ENCODE measurements around the gene SLC23A2. TPM values are rescaled to one million over a fixed set of nuclear protein-coding genes. Genes with fewer than 3 reads are reported as not detected.
"Not testable (repeated sequence)": the region's sequence is repeated elsewhere in the genome, so short reads cannot be mapped to it uniquely, and the experiment has no call there.

Gene SLC23A2
- polyA plus RNA-seq, 1 of the 3 experiments (the other 2 are of a cell fraction) = 14.0 TPM

DNA sequence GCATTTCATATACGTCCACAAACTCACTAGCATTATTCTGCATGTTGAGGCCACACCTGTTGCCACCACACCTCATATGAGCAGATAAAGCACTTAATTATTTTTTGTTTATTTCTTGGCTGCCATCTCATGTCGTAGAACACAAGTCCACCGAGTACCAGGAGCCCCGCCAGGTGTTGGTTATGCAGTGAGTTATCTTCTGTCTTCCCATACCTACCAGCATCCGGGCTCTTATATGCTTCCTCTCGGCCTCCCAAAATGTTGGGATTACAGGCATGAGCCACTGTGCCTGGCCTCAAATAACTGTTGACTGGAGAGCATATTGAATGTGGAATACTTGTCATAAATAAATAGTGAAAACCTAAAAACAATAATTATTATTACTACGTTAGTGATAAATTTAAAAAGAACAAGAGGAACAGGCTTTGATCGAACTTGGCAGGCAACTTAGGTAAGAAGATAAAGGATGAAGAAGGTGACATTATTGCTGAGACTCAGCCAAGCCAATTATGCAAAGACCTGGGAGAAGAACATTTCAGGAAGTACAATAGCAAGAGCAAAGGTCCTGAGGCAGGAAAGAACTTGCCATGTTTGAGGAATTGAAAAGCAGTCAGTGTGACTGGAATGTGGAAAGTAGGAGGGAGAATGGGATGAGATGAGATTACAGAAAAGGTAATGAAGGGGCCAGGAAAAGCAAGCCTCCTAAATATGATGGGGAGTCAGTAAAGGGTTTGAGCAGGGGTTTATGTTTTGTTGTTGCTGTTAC lies 12.6 kb upstream of the SLC23A2 start (continued):
- TF ChIP-seq, protein P1, sequence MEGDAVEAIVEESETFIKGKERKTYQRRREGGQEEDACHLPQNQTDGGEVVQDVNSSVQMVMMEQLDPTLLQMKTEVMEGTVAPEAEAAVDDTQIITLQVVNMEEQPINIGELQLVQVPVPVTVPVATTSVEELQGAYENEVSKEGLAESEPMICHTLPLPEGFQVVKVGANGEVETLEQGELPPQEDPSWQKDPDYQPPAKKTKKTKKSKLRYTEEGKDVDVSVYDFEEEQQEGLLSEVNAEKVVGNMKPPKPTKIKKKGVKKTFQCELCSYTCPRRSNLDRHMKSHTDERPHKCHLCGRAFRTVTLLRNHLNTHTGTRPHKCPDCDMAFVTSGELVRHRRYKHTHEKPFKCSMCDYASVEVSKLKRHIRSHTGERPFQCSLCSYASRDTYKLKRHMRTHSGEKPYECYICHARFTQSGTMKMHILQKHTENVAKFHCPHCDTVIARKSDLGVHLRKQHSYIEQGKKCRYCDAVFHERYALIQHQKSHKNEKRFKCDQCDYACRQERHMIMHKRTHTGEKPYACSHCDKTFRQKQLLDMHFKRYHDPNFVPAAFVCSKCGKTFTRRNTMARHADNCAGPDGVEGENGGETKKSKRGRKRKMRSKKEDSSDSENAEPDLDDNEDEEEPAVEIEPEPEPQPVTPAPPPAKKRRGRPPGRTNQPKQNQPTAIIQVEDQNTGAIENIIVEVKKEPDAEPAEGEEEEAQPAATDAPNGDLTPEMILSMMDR (IDR thresholded peaks at IDR 0.05) = no peak
- TF ChIP-seq POLR2AphosphoS5 (IDR thresholded peaks at IDR 0.05; ENCODE audit: low read depth, low read length) = no peak

GRCh38 chr20:5008759-5009158 lies 7.4 kb upstream of the SLC23A2 start:
- Histone ChIP-seq H3K27me3 (ENCODE audit: insufficient read depth) (no peaks in the 10 kb centered on the region), H3K9me3 (no peaks in the 10 kb centered on the region), H3K4me1 (ENCODE audit: control insufficient read depth in 1 of 2, insufficient read depth in 2 of 2, low read depth in 1 of 2, low read length in 1 of 2) (no peaks in the 10 kb centered on the region), H3K9ac (no peak overlapping the region), H3K4me2 (no peak overlapping the region), H3K27ac (ENCODE audit: low read depth in 2 of 2, low read length in 1 of 2) (no peak overlapping the region), H4K20me1 (ENCODE audit: insufficient read depth) (no peaks in the 10 kb centered on the region), H3F3A (replicated peaks; ENCODE audit: insufficient read depth) (no peaks in the 10 kb centered on the region), H2AFZ (ENCODE audit: low read depth) (no peak overlapping the region), H3K9me2 (no peaks in the 10 kb centered on the region), H3K79me2 (ENCODE audit: insufficient read depth) (no peaks in the 10 kb centered on the region), H3K36me3 (replicated peaks in 1 of 2; ENCODE audit: control insufficient read depth in 1 of 2, insufficient read depth in 2 of 2, low read length in 1 of 2) (no peaks in the 10 kb centered on the region), H3K4me3 (ENCODE audit: low read depth in 2 of 2, low read length in 1 of 2) (no peak overlapping the region)
- WGBS (ENCODE audit: low lambda C conversion rate) = 67% methylated on average over 5 of the region's 5 CpGs
- DNase-seq = no peak
- ChIA-PET POLR2A (interaction anchor here (0.6 kb wide), 1 partner anchor 88 kb away, joined by 3 read pairs; no protein-coding TSS in a partner anchor), CTCF (no interaction called here)
- TF ChIP-seq NRF1 (IDR thresholded peaks at IDR 0.05; ENCODE audit: low read depth, low read length) (no peak), RCOR1 (IDR thresholded peaks at IDR 0.05; ENCODE audit: low read length) (no peak), SMC3 (IDR thresholded peaks at IDR 0.05; ENCODE audit: low read depth, low read length) (no peak), POLR2AphosphoS5 (IDR thresholded peaks at IDR 0.05; ENCODE audit: low read depth, low read length) (no peak)

DNA sequence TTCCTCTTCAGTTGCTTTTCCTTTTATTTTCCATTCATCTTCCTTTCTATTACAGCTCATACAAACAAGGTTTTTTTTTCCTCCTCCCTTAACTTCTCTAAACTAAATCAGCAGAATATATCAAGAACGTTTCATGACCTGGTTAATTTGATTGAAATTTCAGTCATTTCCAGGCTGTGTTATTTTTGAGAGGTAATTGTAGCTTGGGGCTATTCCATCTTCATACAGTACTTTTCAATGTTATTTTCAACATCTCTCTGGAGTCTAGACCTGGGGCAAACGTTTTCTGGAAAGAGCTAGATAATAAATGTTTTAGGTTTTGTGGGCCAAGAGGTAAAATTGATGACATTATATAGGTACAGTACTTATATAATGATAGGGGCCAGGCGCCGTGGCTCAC lies 4.0 kb upstream of the SLC23A2 start:
- H3K27me3 ChIP-seq (ENCODE audit: insufficient read depth) = no peaks in the 10 kb centered on the region
- POLR2A ChIA-PET = no interaction called here

GRCh38 chr20:5004825-5005224 lies 3.5 kb upstream of the SLC23A2 start:
- H3K9ac ChIP-seq; H3K4me2 ChIP-seq; H3K9me2 ChIP-seq; H3F3A ChIP-seq (replicated peaks; ENCODE audit: insufficient read depth); H3K36me3 ChIP-seq (replicated peaks in 1 of 2; ENCODE audit: control insufficient read depth in 1 of 2, insufficient read depth in 2 of 2, low read length in 1 of 2); POLR2A ChIA-PET; H3K4me3 ChIP-seq (ENCODE audit: low read depth in 2 of 2, low read length in 1 of 2); H3K27ac ChIP-seq (ENCODE audit: low read depth in 2 of 2, low read length in 1 of 2); H4K20me1 ChIP-seq (ENCODE audit: insufficient read depth); H2AFZ ChIP-seq (ENCODE audit: low read depth); DNase-seq; H3K27me3 ChIP-seq (ENCODE audit: insufficient read depth); CTCF ChIA-PET; H3K9me3 ChIP-seq: not testable (repeated sequence)
- Histone ChIP-seq H3K4me1 (ENCODE audit: control insufficient read depth in 1 of 2, insufficient read depth in 2 of 2, low read depth in 1 of 2, low read length in 1 of 2) (peaks cover 0 to 17% of the 10 kb centered on the region in 2 experiments; a peak in 1 of 4 replicates), H3K79me2 (ENCODE audit: insufficient read depth) (peaks cover 10% of the 10 kb centered on the region; the same call in 1 of the 2 replicates)
- 87% methylated on average over 8 of the region's 8 CpGs for WGBS (ENCODE audit: low lambda C conversion rate)

More for the DNA sequence above, 4.0 kb upstream of the SLC23A2 start:
- H3K4me3 ChIP-seq (ENCODE audit: low read depth in 2 of 2, low read length in 1 of 2) = no peak overlapping the region
- no peaks in the 10 kb centered on the region for H3K9me2 ChIP-seq
- H2AFZ ChIP-seq (ENCODE audit: low read depth) = no peak overlapping the region
- no peak overlapping the region for H3K9ac ChIP-seq
- no peaks in the 10 kb centered on the region for H3F3A ChIP-seq (replicated peaks; ENCODE audit: insufficient read depth)
- peak; percentile 53 for DNase-seq
- no peaks in the 10 kb centered on the region for H3K9me3 ChIP-seq
- H3K4me2 ChIP-seq = no peak overlapping the region
- peaks cover 5% of the 10 kb centered on the region; the same call in 1 of the 2 replicates for H3K79me2 ChIP-seq (ENCODE audit: insufficient read depth)
- WGBS (ENCODE audit: low lambda C conversion rate) = 56% methylated on average over 4 of the region's 4 CpGs
- H3K27ac ChIP-seq (ENCODE audit: low read depth in 2 of 2, low read length in 1 of 2) = no peak overlapping the region
- H3K4me1 ChIP-seq (ENCODE audit: control insufficient read depth in 1 of 2, insufficient read depth in 2 of 2, low read depth in 1 of 2, low read length in 1 of 2) = peaks cover 0 to 12% of the 10 kb centered on the region in 2 experiments; a peak in 1 of 4 replicates
- no peak for TF ChIP-seq ELF1 (IDR thresholded peaks at IDR 0.05)
- CTCF ChIA-PET = no interaction called here
- H3K36me3 ChIP-seq (replicated peaks in 1 of 2; ENCODE audit: control insufficient read depth in 1 of 2, insufficient read depth in 2 of 2, low read length in 1 of 2) = no peaks in the 10 kb centered on the region
- no peaks in the 10 kb centered on the region for H4K20me1 ChIP-seq (ENCODE audit: insufficient read depth)
